Mucosa of rectum (tissue), 2 donors: ENCODE measurements around the gene XYLT1.

Experiments
- H3K27ac ChIP-seq, 2 donors: one replicate each; pipeline ENCODE4 v1.7.0; 2013; ENCODE audit warnings: inconsistent platforms in 2 of 2, low read depth in 2 of 2, low read length in 2 of 2
- H3K27me3 ChIP-seq, 2 donors: one replicate each; pipeline ENCODE4 v1.7.0; 2013; ENCODE audit warnings: low read length in 2 of 2; ENCODE audit not compliant: control insufficient read depth in 2 of 2, insufficient read depth in 2 of 2
- H3K36me3 ChIP-seq, 2 donors: one replicate each; pipeline ENCODE4 v1.7.0; 2013; ENCODE audit warnings: low read length in 2 of 2; ENCODE audit not compliant: control insufficient read depth in 2 of 2, insufficient read depth in 2 of 2
- H3K4me1 ChIP-seq, 2 donors: one replicate each; pipeline ENCODE4 v1.7.0; 2013; ENCODE audit warnings: low read length in 2 of 2, mild to moderate bottlenecking in 1 of 2; ENCODE audit not compliant: control insufficient read depth in 2 of 2, insufficient read depth in 2 of 2
- H3K4me3 ChIP-seq, 2 donors: one replicate each; pipeline ENCODE4 v1.7.0; 2013; ENCODE audit warnings: low read length in 2 of 2
- H3K9ac ChIP-seq, 2 donors: one replicate each; pipeline ENCODE4 v1.7.0; 2013; ENCODE audit warnings: low read length in 2 of 2, low read depth in 1 of 2, mild to moderate bottlenecking in 1 of 2
- H3K9me3 ChIP-seq, 2 donors: one replicate each; pipeline ENCODE4 v1.7.0; 2013; ENCODE audit warnings: low read length in 2 of 2; ENCODE audit not compliant: control insufficient read depth in 2 of 2
- donor health status: healthy.
- donor health status: Normal muscosa, but diverticular disease.

Gene XYLT1

GRCh38 chr16:17448640-17449638, 21.8 kb downstream of the XYLT1 start:
- Histone ChIP-seq H3K36me3 (no peaks in the 10 kb centered on the region), H3K4me1 (peaks cover 0 to 4% of the 10 kb centered on the region in 2 donors), H3K9me3 (no peaks in the 10 kb centered on the region), H3K4me3 (no peak overlapping the region), H3K27ac (peak overlapping the region in 1 of 2 donors; percentile 64), H3K9ac (no peak overlapping the region), H3K27me3 (no peaks in the 10 kb centered on the region)

- H3K4me1 ChIP-seq, result peaks cover 0 to 4% of the 10 kb centered on the region in 2 donors
- no peak overlapping the region for H3K4me3 ChIP-seq
- H3K27me3 ChIP-seq, result no peaks in the 10 kb centered on the region
- H3K9me3 ChIP-seq, result no peaks in the 10 kb centered on the region
- no peak overlapping the region for H3K9ac ChIP-seq
- H3K27ac ChIP-seq, result no peak overlapping the region
- no peaks in the 10 kb centered on the region for H3K36me3 ChIP-seq
These were observed 23.6 kb downstream of the XYLT1 start for GRCh38 chr16:17447101-17447569.

- H3K36me3 ChIP-seq, result no peaks in the 10 kb centered on the region
- no peak overlapping the region for H3K9ac ChIP-seq
- H3K4me3 ChIP-seq, result no peak overlapping the region
- no peaks in the 10 kb centered on the region for H3K9me3 ChIP-seq
- H3K27me3 ChIP-seq, result no peaks in the 10 kb centered on the region
- peaks cover 0 to 4% of the 10 kb centered on the region in 2 donors for H3K4me1 ChIP-seq
- H3K27ac ChIP-seq, result no peak overlapping the region
These were observed 24.1 kb downstream of the XYLT1 start for GRCh38 chr16:17446661-17447060.

- Histone ChIP-seq H3K9me3 (no peaks in the 10 kb centered on the region), H3K27me3 (no peaks in the 10 kb centered on the region), H3K9ac (no peak overlapping the region), H3K4me3 (no peak overlapping the region), H3K27ac (no peak overlapping the region), H3K4me1 (peaks cover 0 to 4% of the 10 kb centered on the region in 2 donors), H3K36me3 (no peaks in the 10 kb centered on the region)
These were observed 25.3 kb downstream of the XYLT1 start for GRCh38 chr16:17445421-17445820.

- Histone ChIP-seq H3K27me3 (no peaks in the 10 kb centered on the region), H3K4me3 (no peak overlapping the region), H3K4me1 (peaks cover 0 to 4% of the 10 kb centered on the region in 2 donors), H3K27ac (no peak overlapping the region), H3K9me3 (peaks cover 0 to 3% of the 10 kb centered on the region in 2 donors), H3K9ac (no peak overlapping the region), H3K36me3 (no peaks in the 10 kb centered on the region)
These were observed 26.1 kb downstream of the XYLT1 start for GRCh38 chr16:17444658-17445057.

- Histone ChIP-seq H3K27ac (no peak overlapping the region), H3K36me3 (no peaks in the 10 kb centered on the region), H3K4me1 (peaks cover 0 to 4% of the 10 kb centered on the region in 2 donors), H3K9ac (no peak overlapping the region), H3K27me3 (no peaks in the 10 kb centered on the region), H3K9me3 (peaks cover 0 to 3% of the 10 kb centered on the region in 2 donors), H3K4me3 (no peak overlapping the region)
These were observed 30.6 kb downstream of the XYLT1 start for GRCh38 chr16:17440131-17440530.

- Histone ChIP-seq H3K27ac (no peak overlapping the region), H3K36me3 (no peaks in the 10 kb centered on the region), H3K27me3 (no peaks in the 10 kb centered on the region), H3K4me3 (no peak overlapping the region), H3K9ac (no peak overlapping the region), H3K9me3 (peaks cover 0 to 3% of the 10 kb centered on the region in 2 donors), H3K4me1 (peaks cover 0 to 4% of the 10 kb centered on the region in 2 donors)
These were observed 31.2 kb downstream of the XYLT1 start for GRCh38 chr16:17439580-17439979.

- H3K9me3 ChIP-seq, result peaks cover 0 to 3% of the 10 kb centered on the region in 2 donors
- no peak overlapping the region for H3K27ac ChIP-seq
- H3K9ac ChIP-seq, result no peak overlapping the region
- no peaks in the 10 kb centered on the region for H3K27me3 ChIP-seq
- H3K36me3 ChIP-seq, result no peaks in the 10 kb centered on the region
- H3K4me1 ChIP-seq, result peaks cover 0 to 4% of the 10 kb centered on the region in 2 donors
- no peak overlapping the region for H3K4me3 ChIP-seq
These were observed 32.8 kb downstream of the XYLT1 start for GRCh38 chr16:17437981-17438380.

- Histone ChIP-seq H3K4me3 (no peak overlapping the region), H3K27ac (no peak overlapping the region), H3K36me3 (no peaks in the 10 kb centered on the region), H3K4me1 (peaks cover 0 to 4% of the 10 kb centered on the region in 2 donors), H3K9me3 (peaks cover 0 to 3% of the 10 kb centered on the region in 2 donors), H3K27me3 (no peaks in the 10 kb centered on the region), H3K9ac (no peak overlapping the region)
These were observed 33.5 kb downstream of the XYLT1 start for GRCh38 chr16:17437127-17437720.

GRCh38 chr16:17435318-17435717, 35.4 kb downstream of the XYLT1 start:
- Histone ChIP-seq H3K4me3 (no peak overlapping the region), H3K36me3 (no peaks in the 10 kb centered on the region), H3K9me3 (peaks cover 0 to 3% of the 10 kb centered on the region in 2 donors), H3K27ac (no peak overlapping the region), H3K4me1 (peaks cover 0 to 4% of the 10 kb centered on the region in 2 donors), H3K27me3 (no peaks in the 10 kb centered on the region), H3K9ac (no peak overlapping the region)
